GM12873 (cell line): ENCODE data around the gene OTUD4.

ENCODE experiments used
- TF ChIP-seq, protein P1 (sequence below): IDR thresholded peaks from 2 replicates; pipeline ENCODE4 v1.5.1; 2012; ENCODE audit warnings: low read depth, mild to moderate bottlenecking, moderate library complexity, low read length, control low read depth; ENCODE audit not compliant: insufficient read depth; ENCODE audit errors: missing control alignments

Gene OTUD4

GRCh38 chr4:145101091-145101490 lies 79.3 kb downstream of the OTUD4 start:
- TF ChIP-seq, protein P1, sequence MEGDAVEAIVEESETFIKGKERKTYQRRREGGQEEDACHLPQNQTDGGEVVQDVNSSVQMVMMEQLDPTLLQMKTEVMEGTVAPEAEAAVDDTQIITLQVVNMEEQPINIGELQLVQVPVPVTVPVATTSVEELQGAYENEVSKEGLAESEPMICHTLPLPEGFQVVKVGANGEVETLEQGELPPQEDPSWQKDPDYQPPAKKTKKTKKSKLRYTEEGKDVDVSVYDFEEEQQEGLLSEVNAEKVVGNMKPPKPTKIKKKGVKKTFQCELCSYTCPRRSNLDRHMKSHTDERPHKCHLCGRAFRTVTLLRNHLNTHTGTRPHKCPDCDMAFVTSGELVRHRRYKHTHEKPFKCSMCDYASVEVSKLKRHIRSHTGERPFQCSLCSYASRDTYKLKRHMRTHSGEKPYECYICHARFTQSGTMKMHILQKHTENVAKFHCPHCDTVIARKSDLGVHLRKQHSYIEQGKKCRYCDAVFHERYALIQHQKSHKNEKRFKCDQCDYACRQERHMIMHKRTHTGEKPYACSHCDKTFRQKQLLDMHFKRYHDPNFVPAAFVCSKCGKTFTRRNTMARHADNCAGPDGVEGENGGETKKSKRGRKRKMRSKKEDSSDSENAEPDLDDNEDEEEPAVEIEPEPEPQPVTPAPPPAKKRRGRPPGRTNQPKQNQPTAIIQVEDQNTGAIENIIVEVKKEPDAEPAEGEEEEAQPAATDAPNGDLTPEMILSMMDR = no peak

DNA sequence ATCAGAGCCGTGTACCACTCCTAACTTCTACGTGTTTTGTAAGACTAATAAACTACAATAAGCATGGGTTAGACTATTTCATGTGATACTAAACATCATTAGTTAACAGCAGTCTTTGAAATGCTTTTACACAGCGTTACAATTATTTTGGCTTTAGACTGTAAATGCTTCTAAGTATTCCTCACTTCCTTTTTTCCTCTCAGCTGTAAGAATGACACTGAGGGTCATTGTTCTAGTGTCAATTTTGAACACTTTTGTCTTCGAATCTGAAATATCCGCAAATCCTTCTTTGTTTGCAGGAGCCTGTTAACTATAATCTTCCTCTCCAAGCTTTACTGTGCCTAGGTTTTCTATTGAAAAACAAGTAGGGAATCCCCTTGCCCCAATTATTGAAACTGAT lies 80.7 kb downstream of the OTUD4 start:
- TF ChIP-seq, protein P1 = no peak

DNA sequence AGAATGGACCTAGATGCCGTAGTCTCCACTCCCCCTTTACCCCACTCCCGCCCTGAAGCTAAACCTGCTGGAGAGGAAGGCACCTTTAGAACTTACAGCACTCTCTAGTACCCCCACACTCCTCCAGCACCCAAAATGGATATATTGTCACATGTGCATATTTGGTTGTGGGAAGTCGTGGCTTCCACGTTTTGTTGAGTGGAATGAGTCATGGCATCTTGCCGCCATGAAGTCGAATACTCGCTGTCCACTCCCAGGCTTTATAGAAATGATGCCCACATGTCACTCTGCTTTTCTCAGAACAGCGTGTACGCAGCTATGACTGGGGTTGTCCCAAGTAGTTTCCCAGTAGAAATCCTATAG lies 81.7 kb downstream of the OTUD4 start:
- TF ChIP-seq, protein P1 = no peak

GRCh38 chr4:145097821-145098674 lies 82.3 kb downstream of the OTUD4 start, which contains the start of the genes ABCE1 and ANAPC10:
ABCE1 (plus strand) TSS chr4:145098311; CDS start chr4:145104413, 6,102 bp downstream.
ANAPC10 (minus strand) TSS chr4:145098196; CDS start chr4:145096099, 2,097 bp downstream.
- TF ChIP-seq, protein P1 = no peak

DNA sequence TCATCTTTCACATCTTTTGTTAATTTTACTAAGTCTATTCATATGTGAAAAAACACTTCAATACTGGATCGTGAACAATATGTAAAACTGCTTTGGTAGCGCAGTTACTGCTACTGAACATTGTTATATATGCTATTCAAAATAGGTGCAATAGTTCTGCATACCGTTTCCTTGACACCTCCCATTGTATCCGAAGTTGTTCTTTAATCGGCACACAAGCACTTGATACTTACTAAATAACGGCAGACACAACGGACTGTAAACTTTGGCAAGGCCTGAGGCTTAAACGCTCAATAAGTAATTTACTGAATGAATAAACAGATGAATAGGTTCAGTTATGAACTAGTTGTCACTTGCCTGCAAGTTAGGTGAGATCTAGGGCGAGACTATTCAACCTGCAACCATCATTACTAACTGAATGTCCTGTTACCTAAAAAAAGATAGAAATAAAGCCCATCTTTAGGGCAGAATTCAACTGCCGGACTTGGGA lies 83.0 kb downstream of the OTUD4 start:
- TF ChIP-seq, protein P1 = no peak

DNA sequence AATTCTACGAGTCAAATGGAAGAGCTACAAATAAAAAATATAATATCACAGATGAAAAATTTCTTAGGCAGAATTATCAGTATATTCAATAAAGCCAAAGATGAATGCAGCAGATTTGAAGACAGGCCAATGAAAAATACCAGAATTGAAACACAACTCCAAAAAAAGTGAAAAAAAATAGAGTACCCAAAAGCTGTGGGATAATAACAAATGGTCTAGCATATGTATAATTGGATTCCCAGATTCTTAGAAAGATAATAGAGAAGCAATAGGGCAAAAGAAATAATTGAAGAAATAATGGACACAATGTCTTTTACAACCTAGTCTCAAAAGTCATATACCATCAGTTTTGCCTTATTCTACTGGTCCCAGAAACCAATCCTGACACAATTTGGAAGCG lies 86.8 kb downstream of the OTUD4 start:
- TF ChIP-seq, protein P1 = no peak

DNA sequence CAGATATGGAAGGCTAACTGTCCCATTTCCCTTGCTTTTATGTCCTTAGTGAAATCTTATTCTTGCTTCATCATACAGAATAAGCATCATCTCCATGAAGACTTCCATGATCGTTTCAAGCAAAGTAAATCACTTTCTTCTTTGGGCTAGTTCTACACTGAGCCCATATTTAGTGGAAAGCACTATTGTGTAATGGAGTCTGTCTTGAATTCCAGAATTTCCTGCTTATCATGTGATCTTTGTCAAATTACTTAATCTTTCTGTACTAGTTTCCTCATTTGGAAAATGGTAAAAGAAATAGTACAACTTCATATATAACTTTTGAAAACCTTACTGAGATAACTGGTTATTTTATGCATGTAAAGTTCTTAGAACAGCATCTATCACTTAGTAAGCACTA lies 90.0 kb downstream of the OTUD4 start:
- TF ChIP-seq, protein P1 = no peak
